CD8-positive, alpha-beta memory T cell (primary cell): ENCODE results near the gene NXN. TPM values are rescaled to one million over a fixed set of nuclear protein-coding genes. Genes with fewer than 3 reads are reported as not detected.

Experiments used
- CTCF ChIA-PET: fragments of 350-600 bp; sonication (Branson Sonifier 250); formaldehyde crosslinking; loops from one replicate; lab custom pipeline; 2021; ENCODE audit warnings: antibody characterized with exemption; lab: Charles Lee
- POLR2A ChIA-PET: fragments of 350-600 bp; sonication (Branson Sonifier 250); formaldehyde crosslinking; loops from one replicate; lab custom pipeline; 2021; ENCODE audit warnings: antibody characterized with exemption; lab: Charles Lee
- DNase-seq, 5 donors: peaks; one replicate each; pipeline versions ENCODE4 v3.0.0 to v3.0.0-alpha.2; 2020 to 2022; ENCODE audit warnings: mixed read lengths in 1 of 5
- H3K27ac ChIP-seq: one replicate; pipeline ENCODE4 v1.7.0; 2013; ENCODE audit warnings: low read depth, mild to moderate bottlenecking, low read length, moderate library complexity
- H3K27me3 ChIP-seq: 2 replicates; pipeline ENCODE4 v1.7.0; 2013; ENCODE audit warnings: low read length, mild to moderate bottlenecking; ENCODE audit not compliant: insufficient read depth, poor library complexity, severe bottlenecking
- H3K36me3 ChIP-seq: 2 replicates; pipeline ENCODE4 v1.7.0; 2013; ENCODE audit warnings: mild to moderate bottlenecking, low read length, moderate library complexity; ENCODE audit not compliant: insufficient read depth
- H3K4me1 ChIP-seq: 2 replicates; pipeline ENCODE4 v1.7.0; 2013; ENCODE audit warnings: mild to moderate bottlenecking, low read length, moderate library complexity; ENCODE audit not compliant: insufficient read depth
- H3K4me3 ChIP-seq: 2 replicates; pipeline ENCODE4 v1.7.0; 2013; ENCODE audit warnings: mild to moderate bottlenecking, low read length
- H3K9me3 ChIP-seq: 2 replicates; pipeline ENCODE4 v1.7.0; 2013; ENCODE audit warnings: mild to moderate bottlenecking, low read length
- H3K27ac Mint-ChIP-seq, 8 donors: one replicate each; pipeline ENCODE4 v1.8.0; 2020 to 2021; ENCODE audit warnings: mixed read lengths in 8 of 8, mild to moderate bottlenecking in 6 of 8, inconsistent platforms in 3 of 8, moderate library complexity in 3 of 8
- H3K27me3 Mint-ChIP-seq, 2 donors: one replicate each; pipeline ENCODE4 v1.8.0; 2020 to 2021; ENCODE audit warnings: mixed read lengths in 2 of 2, mild to moderate bottlenecking in 1 of 2, moderate library complexity in 1 of 2
- H3K36me3 Mint-ChIP-seq, 3 donors: one replicate each; pipeline ENCODE4 v1.8.0; 2020 to 2021; ENCODE audit warnings: mixed read lengths in 3 of 3, inconsistent platforms in 1 of 3, mild to moderate bottlenecking in 1 of 3
- H3K4me1 Mint-ChIP-seq, 3 donors: one replicate each; pipeline ENCODE4 v1.8.0; 2020 to 2021; ENCODE audit warnings: mixed read lengths in 3 of 3, inconsistent platforms in 1 of 3, mild to moderate bottlenecking in 1 of 3
- H3K4me3 Mint-ChIP-seq, 7 donors: one replicate each; pipeline ENCODE4 v1.8.0; 2020 to 2021; ENCODE audit warnings: mixed read lengths in 7 of 7, mild to moderate bottlenecking in 6 of 7, moderate library complexity in 4 of 7, inconsistent platforms in 2 of 7
- H3K9me3 Mint-ChIP-seq, 5 donors: one replicate each; pipeline ENCODE4 v1.8.0; 2020 to 2022; ENCODE audit warnings: mixed read lengths in 5 of 5, mild to moderate bottlenecking in 3 of 5, moderate library complexity in 2 of 5, inconsistent platforms in 1 of 5
- polyA plus RNA-seq: library from polyadenylated mRNA; unstranded; fragments of 300-500 nt; fragmentation: Illumina TruSeq; gene quantifications from one replicate; pipeline ENCODE4 v1.2.3, GENCODE V29; 2021
- total RNA-seq, 2 experiments: library from RNA; stranded (reverse); gene quantifications; one replicate each; pipeline ENCODE4 v1.2.3, GENCODE V29; 2021

The NXN gene
- total RNA-seq = under 1 TPM; 0.31 to 0.42 TPM
- 0.08 TPM for polyA plus RNA-seq

- no peaks in the 10 kb centered on the region for H3K36me3 ChIP-seq
- ChIA-PET POLR2A (interaction anchor here (0.6 to 1.3 kb wide), 3 partner anchors 17 to 205 kb away, joined by 4 to 7 read pairs (median 4); partner anchors contain the start of genes GLOD4, MRM3 and TIMM22), CTCF (interaction anchor here (0.9 to 2.9 kb wide), 7 partner anchors 12 to 594 kb away, joined by 3 to 45 read pairs (median 7); partner anchors contain the start of genes GLOD4, MRM3 and TIMM22)
- H3K27me3 Mint-ChIP-seq = peaks cover 27 to 35% of the 10 kb centered on the region in 2 donors
- peaks cover 24% of the 10 kb centered on the region for H3K27me3 ChIP-seq
- H3K9me3 ChIP-seq = no peaks in the 10 kb centered on the region
- no peak within 1 kb of the TSS for H3K27ac ChIP-seq
- peak; percentile 80 to 92 (median 84) for DNase-seq
- peak within 1 kb of the TSS; percentile 40 for H3K4me3 ChIP-seq
- no peaks in the 10 kb centered on the region for H3K36me3 Mint-ChIP-seq
- peak within 1 kb of the TSS in 4 of 8 donors; percentile 23 to 82 (median 42) for H3K27ac Mint-ChIP-seq
- peak within 1 kb of the TSS; percentile 74 to 86 (median 80) for H3K4me3 Mint-ChIP-seq
- H3K9me3 Mint-ChIP-seq = no peaks in the 10 kb centered on the region
- peaks cover 12 to 23% (median 14%) of the 10 kb centered on the region in 3 donors for H3K4me1 Mint-ChIP-seq
- peaks cover 19% of the 10 kb centered on the region for H3K4me1 ChIP-seq
Observed at GRCh38 chr17:979539-980405, at the start of gene NXN. NXN (minus strand) TSS chr17:979776.

DNA sequence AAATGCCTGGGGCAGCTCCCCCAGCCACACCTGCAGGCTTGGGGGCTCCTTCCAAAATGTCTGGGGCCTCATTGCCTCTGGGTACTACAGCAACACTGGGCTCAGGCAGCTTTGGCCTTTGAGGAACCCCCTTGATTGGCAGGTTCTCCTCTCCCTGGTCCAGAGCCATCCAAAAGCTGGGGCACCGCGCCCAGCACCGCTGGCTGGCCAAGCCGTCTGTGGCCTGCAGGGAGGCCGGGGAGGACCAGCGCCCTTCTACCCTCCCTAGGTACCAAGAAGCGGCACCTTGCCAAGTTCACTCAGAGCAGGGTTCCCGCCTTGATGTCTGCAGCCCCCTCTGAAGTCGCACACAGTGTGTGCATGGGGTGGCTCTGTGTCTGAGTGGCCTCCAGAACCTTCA, 47.5 kb upstream of the NXN start:
- no peak overlapping the region for H3K4me3 ChIP-seq
- ChIA-PET POLR2A (no interaction called here), CTCF (no interaction called here)
- H3K27me3 ChIP-seq = no peaks in the 10 kb centered on the region
- Mint-ChIP-seq H3K4me1 (peaks cover 0 to 5% (median 4%) of the 10 kb centered on the region in 3 donors), H3K9me3 (no peaks in the 10 kb centered on the region), H3K27me3 (no peaks in the 10 kb centered on the region), H3K36me3 (peaks cover 0 to 33% (median 2%) of the 10 kb centered on the region in 3 donors), H3K27ac (no peak overlapping the region), H3K4me3 (no peak overlapping the region)
- H3K27ac ChIP-seq = no peak overlapping the region
- H3K9me3 ChIP-seq = no peaks in the 10 kb centered on the region
- H3K36me3 ChIP-seq = no peaks in the 10 kb centered on the region
- H3K4me1 ChIP-seq = no peaks in the 10 kb centered on the region
- DNase-seq = no peak

- no peaks in the 10 kb centered on the region for H3K36me3 ChIP-seq
- Mint-ChIP-seq H3K9me3 (no peaks in the 10 kb centered on the region), H3K27me3 (no peaks in the 10 kb centered on the region), H3K4me3 (no peak overlapping the region), H3K27ac (peak overlapping the region in 1 of 8 donors; percentile 14), H3K4me1 (peaks cover 0 to 5% (median 4%) of the 10 kb centered on the region in 3 donors), H3K36me3 (peaks cover 0 to 33% (median 2%) of the 10 kb centered on the region in 3 donors)
- CTCF ChIA-PET = no interaction called here
- no peaks in the 10 kb centered on the region for H3K9me3 ChIP-seq
- no peak overlapping the region for H3K4me3 ChIP-seq
- no peaks in the 10 kb centered on the region for H3K27me3 ChIP-seq
- H3K4me1 ChIP-seq = no peaks in the 10 kb centered on the region
- DNase-seq = no peak
- POLR2A ChIA-PET = no interaction called here
- no peak overlapping the region for H3K27ac ChIP-seq
Observed at GRCh38 chr17:1026599-1026975, 47.0 kb upstream of the NXN start.

- H3K36me3 Mint-ChIP-seq = peaks cover 0 to 31% (median 2%) of the 10 kb centered on the region in 3 donors
- H3K4me1 Mint-ChIP-seq = peaks cover 0 to 5% (median 4%) of the 10 kb centered on the region in 3 donors
- Histone ChIP-seq H3K27me3 (no peaks in the 10 kb centered on the region), H3K9me3 (no peaks in the 10 kb centered on the region), H3K27ac (no peak overlapping the region), H3K4me3 (no peak overlapping the region), H3K4me1 (no peaks in the 10 kb centered on the region), H3K36me3 (no peaks in the 10 kb centered on the region)
- H3K27me3 Mint-ChIP-seq = no peaks in the 10 kb centered on the region
- POLR2A ChIA-PET = no interaction called here
- CTCF ChIA-PET = no interaction called here
- H3K9me3 Mint-ChIP-seq = no peaks in the 10 kb centered on the region
- DNase-seq = no peak
- H3K27ac Mint-ChIP-seq = peak overlapping the region in 2 of 8 donors; percentile 64 to 86
- no peak overlapping the region for H3K4me3 Mint-ChIP-seq
Observed at GRCh38 chr17:1025733-1026598, 46.4 kb upstream of the NXN start.

DNA sequence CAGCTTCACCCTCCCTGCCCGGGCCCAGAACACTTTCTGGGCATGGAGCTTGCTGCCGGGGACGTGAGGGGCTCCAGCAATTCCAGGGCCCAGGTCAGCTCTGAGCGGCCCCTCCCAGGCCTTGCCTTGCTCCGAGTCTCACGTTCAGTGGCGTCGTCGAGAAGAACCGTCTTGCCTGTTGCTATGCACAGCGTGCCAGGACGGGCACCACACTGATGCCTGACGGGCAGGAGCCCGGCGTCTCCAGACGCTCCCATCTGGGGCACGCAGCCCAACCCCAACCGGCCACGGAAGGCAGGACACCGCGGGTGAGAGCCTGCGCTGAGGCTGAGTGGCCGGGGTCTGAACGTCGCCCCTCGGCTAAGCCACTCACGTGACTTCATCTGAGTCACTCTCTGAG, 44.5 kb upstream of the NXN start:
- Histone ChIP-seq H3K27ac (no peak overlapping the region), H3K9me3 (no peaks in the 10 kb centered on the region), H3K4me1 (no peaks in the 10 kb centered on the region), H3K36me3 (no peaks in the 10 kb centered on the region), H3K4me3 (no peak overlapping the region), H3K27me3 (no peaks in the 10 kb centered on the region)
- H3K36me3 Mint-ChIP-seq = peaks cover 0 to 31% (median 2%) of the 10 kb centered on the region in 3 donors
- ChIA-PET POLR2A (no interaction called here), CTCF (no interaction called here)
- H3K9me3 Mint-ChIP-seq = no peaks in the 10 kb centered on the region
- no peak overlapping the region for H3K4me3 Mint-ChIP-seq
- no peak for DNase-seq
- H3K27ac Mint-ChIP-seq = no peak overlapping the region
- peaks cover 0 to 5% (median 4%) of the 10 kb centered on the region in 3 donors for H3K4me1 Mint-ChIP-seq
- no peaks in the 10 kb centered on the region for H3K27me3 Mint-ChIP-seq

- Histone ChIP-seq H3K27ac (no peak overlapping the region), H3K4me3 (no peak overlapping the region), H3K4me1 (no peaks in the 10 kb centered on the region), H3K27me3 (no peaks in the 10 kb centered on the region), H3K36me3 (no peaks in the 10 kb centered on the region), H3K9me3 (no peaks in the 10 kb centered on the region)
- Mint-ChIP-seq H3K27me3 (no peaks in the 10 kb centered on the region), H3K36me3 (peaks cover 0 to 26% (median 0%) of the 10 kb centered on the region in 3 donors), H3K27ac (no peak overlapping the region), H3K4me1 (peaks cover 0 to 5% (median 4%) of the 10 kb centered on the region in 3 donors), H3K9me3 (no peaks in the 10 kb centered on the region), H3K4me3 (no peak overlapping the region)
- ChIA-PET CTCF (no interaction called here), POLR2A (no interaction called here)
- no peak for DNase-seq
Observed at GRCh38 chr17:1022278-1023024, 42.9 kb upstream of the NXN start.

- Histone ChIP-seq H3K27me3 (no peaks in the 10 kb centered on the region), H3K4me1 (no peaks in the 10 kb centered on the region), H3K36me3 (no peaks in the 10 kb centered on the region), H3K9me3 (no peaks in the 10 kb centered on the region), H3K27ac (no peak overlapping the region), H3K4me3 (no peak overlapping the region)
- Mint-ChIP-seq H3K36me3 (peaks cover 0 to 21% (median 0%) of the 10 kb centered on the region in 3 donors), H3K4me1 (peaks cover 0 to 5% (median 4%) of the 10 kb centered on the region in 3 donors), H3K27ac (no peak overlapping the region), H3K27me3 (no peaks in the 10 kb centered on the region), H3K9me3 (no peaks in the 10 kb centered on the region), H3K4me3 (no peak overlapping the region)
- DNase-seq = no peak
- ChIA-PET POLR2A (no interaction called here), CTCF (no interaction called here)
Observed at GRCh38 chr17:1021147-1021546, 41.6 kb upstream of the NXN start.
